Epidermal melanocyte (primary cell): Measurements from ENCODE around the gene EED.
"Not testable (repeated sequence)": the region's sequence is repeated elsewhere in the genome, so short reads cannot be mapped to it uniquely, and the experiment has no call there.

Source experiments
- DNase-seq: peaks from one replicate; pipeline ENCODE4 v3.0.0; 2011; ENCODE audit warnings: low spot score; ENCODE audit not compliant: insufficient read length

EED gene

DNA sequence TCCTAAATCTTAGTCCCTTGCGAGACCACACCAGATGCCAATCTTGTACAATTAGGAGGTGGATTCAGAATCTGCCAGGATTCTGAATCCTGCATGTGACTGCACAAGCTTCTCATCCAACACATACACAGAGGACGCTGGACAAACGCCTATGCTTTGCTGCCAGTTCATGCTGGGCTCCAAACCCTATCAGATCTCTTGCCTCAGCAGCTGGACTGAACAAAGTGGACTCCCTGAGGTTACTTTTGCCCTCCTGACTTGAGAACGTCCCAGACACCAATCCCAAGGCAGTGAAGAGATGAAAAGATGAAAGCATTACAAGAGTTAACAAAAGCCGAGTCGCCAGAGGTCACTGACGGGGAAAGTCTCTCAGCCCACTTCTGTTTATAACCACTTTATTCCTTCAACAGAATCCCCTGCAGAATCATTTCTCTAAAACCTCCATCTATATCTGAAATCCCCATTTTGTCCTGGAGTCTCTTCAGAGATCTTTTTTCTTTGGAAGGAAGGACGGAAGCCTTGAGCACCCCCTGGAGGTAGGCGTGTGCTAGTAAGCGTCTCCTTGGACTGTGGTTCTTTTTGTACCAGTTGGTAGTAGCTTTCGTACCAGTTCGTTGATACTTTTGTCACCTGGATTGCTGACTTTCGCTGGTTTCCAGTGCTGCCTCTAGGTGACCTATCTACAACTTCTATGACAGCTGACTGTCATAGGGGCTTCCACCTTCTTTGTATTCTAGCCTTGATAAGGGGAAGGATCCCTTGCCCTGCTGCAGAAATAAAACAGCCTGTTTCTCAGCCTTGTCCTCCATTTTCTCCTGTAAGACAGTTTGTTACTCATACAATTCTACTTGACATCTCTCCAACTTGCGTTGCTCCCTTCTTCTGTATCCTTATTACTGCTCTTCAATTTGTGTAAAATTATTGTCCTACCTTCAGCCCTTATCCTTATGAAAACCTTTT is 26.1 kb upstream of the EED start:
- DNase-seq: peak; percentile 83

DNA sequence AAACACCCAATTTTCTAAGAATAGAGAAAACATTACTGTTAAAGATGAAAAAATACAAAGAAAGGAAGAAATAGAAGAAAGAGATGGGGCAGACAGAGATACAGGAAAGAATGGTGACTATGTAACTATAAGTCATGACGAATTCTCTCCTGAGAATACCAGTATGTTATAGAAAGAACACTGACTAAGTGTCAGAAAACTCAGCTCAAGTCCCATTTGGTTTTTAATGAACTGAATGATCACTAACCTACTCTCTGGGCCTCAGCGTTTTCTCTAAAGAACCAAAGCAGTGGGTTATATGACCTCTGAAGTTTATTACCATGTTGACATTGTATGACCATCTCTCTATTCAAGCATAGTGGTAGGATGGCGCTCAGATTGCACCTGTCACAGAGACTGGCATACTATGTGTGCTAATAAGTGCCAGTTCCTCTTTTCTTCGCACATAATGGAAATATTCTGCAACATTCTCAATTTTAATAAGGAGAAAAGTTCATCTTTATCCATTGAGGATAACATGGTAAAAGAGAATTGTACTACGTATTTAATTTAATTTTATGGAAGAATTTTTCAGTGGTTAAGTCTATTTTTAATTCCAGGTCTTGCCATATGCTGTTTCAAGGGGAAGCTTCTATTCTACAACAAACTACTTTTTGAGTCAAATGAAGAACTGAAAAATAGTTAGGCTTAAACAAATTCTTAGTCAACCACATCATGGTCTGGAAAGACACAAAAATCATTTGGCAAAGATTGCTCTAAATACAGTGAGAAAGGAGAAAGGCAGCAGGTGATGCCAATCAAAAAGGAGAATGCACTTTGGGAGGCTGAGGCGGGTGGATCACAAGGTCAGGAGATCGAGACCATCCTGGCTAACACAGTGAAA is 25.0 kb upstream of the EED start:
- no peak for DNase-seq

DNA sequence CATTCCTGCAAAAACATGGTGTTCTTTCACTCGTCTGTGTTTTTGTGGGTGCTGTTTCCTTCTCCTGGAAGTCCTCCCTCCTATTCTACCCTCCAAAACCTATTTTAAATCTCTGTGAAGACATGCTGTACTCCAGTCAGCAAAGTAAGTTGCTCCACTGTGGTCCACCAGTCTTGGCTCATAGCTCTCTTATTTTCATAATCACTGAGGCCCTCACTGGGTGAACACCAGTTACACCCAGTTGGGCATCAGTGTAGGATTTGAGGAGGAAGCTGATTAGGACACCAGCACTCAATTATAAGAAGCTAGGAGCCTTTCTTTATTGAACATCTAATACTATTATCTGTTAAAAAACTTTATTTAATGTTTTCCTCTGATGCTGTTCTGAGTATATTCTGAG is 23.9 kb upstream of the EED start:
- DNase-seq: no peak

DNA sequence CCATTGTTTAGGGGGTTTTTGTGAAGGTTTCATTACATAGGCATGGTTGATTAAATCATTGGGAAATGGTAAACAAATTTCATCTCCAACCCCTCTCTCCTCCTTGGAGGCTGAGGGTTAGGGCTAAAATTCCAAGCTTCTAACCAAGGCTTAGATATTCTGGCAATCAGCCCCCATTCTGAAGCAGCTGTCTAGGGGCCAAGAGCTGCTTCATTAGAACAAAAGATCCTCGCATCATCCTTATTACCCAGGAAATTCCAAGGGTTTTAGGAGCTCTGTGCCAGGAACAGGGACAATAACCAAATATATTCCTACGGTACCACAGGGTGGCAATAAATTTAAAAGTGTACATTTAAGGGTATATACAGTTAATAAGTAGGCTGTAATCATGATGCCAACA is 22.5 kb upstream of the EED start:
- DNase-seq: no peak

DNA sequence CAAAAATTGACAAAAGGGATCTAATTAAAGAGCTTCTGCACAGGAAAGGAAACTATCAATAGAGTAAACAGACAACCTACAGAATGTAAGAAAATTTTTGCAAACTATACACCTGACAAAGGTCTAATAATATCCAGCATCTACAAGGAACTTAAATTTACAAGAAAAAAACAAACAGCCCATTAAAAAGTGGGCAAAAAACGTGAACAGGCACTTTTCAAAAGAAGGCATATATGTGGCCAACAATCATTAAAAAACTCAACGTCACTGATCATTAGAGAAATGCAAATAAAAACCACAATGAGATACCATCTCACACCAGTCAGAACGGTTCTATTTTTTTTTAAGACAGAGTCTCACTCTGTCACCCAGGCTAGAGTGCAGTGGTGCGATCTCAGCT is 20.0 kb upstream of the EED start:
- not testable (repeated sequence) for DNase-seq

DNA sequence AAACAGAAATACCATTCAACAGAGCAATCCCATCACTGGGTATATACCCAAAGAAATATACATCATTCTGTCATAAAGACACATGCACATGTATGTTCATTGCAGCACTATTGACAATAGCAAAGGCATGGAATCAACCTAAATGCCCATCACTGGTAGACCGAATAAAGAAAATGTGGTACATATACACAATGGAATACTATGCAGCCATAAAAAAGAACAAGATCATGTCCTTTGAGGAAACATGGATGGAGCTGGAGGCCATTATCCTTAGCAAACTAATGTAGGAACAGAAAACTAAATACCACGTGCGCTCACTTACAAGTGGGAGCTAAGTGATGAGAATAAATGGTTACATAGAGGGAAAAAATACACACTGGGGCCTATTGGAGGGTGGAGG is 19.2 kb upstream of the EED start:
- DNase-seq: not testable (repeated sequence)

DNA sequence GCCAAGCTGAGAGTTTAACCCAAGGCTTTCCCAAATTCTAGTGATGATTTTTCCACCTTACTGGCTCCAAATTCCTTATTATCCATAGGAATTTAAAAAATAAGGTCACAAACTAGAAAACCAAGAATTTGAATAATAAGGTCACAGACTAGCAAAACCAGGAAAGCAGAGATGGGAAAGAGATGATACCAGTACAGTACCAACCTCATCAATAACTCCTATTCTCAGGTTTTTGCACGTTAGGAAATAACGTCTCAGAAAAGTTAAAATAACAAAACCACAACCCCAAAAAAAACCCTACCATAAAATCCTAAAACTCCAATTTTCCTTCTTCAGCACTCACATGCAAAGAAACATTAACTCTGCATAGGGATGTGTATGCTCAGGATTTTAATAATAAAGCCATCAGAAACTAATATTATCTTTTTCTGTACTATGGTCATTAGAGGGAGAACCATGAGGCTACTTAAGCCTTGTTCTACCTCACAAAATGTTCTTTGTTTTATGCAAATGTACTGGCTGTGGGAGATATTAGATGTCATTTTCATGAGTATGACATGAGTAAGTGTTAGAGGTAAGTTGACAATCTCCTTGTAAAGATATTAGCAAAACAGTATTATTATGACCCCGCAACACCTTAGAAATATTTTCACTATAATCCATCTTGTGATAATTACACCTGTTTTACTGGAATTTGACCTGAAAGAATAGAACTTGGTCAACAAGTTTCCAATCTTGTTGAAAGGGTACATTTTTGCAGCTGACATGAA is 16.1 kb upstream of the EED start:
- no peak for DNase-seq

DNA sequence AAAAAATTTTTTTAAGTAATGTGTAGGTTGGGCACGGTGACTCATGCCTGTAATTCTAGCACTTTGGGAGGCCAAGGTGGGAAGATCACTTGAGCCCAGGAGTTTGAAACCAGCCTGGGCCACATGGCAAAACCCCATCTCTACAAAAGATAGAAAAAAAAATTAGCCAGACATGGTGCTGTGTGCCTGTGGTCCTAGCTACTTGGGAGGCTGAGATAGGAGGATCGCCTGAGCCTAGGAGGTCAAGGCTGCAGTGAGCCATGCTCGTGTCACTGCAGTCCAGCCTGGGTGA is 15.6 kb upstream of the EED start:
- not testable (repeated sequence) for DNase-seq

DNA sequence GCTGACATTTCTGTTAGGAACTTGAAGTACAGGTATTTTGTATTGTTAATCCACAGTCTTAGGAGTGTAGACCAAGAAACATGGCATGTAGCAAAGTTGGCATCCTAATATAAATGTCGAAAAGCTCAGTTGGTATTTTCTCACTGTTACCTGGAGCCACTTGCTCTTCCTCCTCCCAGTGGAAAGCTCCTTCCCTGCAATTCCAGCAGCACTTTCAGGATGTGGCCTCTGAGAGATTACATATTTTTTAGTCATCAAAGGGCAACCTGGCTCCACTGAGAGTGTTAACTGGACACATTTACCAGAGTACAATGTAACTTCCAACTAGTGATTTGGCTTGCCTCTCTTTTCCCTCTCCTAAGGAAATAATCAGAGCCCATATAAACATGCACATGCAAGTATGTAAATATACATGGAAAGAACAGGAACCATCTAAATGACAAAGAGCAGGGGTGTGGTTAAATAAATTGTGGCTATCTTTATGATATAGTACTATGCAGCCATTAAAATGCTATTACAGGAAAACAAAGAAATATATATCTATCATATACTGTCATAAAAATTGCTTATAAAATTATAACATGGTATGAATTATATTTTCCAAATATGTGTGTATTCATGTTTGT is 14.3 kb upstream of the EED start:
- no peak for DNase-seq

DNA sequence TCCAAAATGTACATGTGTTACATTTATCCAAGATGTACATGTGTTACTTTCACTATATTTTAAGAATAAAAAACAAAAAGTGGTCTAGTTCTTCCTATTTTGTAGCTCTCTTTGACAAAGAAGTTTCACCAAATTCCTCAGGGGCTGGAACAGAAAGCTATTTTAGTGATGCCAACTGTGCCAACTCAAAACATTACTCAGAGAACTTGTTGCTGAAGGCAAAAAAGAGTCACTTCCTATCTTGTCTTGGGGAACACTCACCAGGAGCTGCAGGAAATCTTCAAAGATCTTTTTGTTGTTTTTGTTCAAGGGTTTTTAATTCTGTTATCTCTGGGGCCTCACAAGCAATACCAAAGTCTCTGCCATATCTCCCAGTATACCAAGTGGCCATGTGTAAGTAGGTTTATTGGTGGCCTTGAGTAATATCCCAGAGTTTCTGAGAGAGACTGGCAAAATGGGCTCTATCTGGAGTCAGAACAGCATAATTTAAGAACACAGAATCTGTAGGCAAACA is 13.6 kb upstream of the EED start:
- DNase-seq: no peak

DNA sequence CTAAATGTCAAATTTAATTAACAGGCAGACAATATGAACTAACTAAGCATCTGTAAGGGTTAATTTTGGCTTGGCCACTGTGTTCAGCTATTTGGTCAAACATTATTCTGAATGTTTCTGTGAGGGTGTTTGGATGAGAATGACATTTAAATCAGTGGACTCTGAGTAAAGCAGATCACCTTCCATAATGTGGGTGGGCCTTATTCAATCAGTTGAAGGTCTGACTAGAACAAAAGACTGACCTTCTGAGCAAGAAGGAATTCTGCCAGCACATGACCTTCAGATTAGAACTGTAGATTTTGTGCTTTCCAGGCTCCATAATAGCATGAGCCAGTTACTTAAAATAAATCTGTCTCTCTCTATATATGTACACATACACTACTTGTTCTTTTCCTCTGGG is 12.0 kb upstream of the EED start:
- no peak for DNase-seq

DNA sequence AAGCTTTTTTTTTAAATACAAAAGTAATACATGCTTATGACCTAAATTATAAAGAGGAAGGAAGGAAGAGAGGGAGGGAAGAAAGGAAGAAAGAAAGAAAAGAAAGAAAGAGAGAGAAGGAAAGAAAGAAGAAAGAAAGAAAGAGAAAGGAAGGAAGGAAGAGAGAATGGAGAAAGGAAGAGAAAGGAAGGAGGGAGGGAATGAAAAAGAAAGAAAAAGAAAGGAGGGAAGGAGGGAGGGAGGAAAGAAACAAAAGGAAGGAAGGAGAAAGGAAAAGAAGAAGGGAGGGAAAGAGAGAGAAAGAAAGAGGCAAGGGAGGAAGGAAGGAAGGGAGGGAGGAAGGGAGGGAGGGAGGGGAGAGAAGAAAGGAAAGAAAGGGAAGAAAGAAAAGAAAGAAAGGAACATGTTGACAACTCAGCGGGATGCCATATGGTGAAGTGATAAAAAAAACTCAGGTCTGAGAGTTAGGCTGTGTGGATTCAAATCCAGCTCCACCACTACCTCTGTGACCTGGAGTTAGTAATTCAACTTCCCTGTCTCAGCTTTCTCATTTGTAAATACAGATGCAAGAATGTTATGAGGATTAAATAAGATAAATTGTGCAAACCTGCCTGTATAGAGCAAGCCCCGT is 9.6 kb upstream of the EED start:
- no peak for DNase-seq

DNA sequence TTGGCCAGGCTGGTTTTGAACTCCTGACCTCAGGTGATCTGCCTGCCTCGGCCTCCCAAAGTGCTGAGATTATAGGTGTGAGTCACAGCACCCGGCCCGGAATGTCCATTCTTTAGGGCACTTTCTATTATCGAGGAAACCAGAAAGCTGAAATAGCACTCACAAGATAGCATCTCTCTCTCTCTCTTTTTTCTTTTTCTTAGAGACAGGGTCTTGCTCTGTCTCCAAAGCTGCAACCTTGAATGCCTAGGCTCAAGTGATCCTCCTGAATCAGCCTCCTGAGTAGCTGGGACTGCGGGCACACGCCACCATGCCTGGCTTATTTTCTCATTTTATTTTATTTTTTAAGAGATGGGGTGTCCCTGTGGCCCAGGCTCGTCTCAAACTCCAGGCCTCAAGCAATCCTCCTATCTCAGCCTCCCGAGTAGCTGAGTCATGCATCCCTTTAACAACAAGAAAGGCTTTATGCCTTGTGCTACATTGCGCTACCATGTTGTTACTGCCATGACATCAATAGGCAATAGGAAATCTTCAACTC is 7.2 kb upstream of the EED start:
- no peak for DNase-seq

DNA sequence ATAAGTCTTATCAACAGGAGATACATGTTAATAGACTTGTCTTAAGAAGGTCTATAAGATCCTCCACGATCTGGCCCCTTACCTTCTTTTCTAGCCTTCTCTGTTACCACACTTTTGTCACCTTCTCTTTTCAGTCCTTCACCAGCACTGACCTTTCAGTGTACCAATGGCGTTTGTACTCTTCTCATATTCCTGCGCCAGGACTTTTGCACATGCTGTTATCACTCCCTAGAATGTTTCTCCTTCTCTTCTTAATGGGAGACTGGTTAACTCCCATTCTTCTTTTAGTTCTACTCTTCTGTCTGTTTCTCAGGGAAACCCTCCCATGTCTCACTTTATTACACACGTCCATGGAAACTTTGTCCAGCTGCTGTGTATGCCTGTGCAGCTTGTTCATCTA is 4.4 kb upstream of the EED start:
- DNase-seq: no peak

DNA sequence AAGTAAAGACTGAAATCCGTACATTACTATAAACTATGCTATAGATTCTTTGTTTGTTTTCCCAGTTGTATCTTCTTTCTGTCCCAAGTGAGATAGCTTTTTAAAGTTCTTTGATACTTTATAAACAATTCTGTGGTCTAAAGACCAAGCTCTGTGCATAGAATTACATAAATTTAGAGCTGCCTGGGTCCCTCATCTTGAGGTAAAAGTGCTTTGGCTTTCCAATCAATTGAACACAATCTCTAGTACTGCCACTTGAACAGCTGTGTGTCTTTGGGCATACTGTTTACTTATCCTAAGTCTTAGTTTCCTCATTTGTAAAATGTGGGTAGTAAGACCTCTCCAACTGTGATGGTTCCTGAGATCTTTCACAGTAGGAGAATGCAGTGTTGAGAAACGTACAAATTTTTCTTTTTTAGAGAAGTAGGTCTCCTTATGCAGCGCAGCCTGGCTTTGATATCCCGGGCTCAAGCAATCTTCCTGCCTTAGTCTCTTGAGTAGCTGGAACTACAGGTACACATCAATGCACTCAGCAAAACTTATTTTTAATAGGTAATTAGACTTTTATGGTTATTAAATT is 2.5 kb upstream of the EED start:
- DNase-seq: no peak

DNA sequence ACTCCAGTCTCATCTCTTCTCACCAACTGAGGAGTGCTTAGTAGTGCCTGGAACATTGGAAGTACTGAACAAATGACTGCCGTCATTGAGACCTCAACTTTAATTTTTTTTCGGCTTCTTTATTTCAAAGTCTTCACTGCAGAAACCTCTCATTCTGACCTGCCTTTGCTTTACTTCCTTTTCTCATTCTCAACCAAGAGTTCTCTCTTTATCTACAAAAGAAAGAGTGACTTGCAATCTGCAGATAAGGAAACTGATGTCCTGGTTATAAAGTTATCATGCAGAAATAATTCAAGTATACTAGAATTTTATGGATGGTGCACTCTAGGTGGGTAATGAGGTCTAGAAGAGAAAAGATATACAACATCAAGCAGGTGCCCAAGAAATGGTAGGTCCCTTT is 1.2 kb upstream of the EED start:
- no peak for DNase-seq

DNA sequence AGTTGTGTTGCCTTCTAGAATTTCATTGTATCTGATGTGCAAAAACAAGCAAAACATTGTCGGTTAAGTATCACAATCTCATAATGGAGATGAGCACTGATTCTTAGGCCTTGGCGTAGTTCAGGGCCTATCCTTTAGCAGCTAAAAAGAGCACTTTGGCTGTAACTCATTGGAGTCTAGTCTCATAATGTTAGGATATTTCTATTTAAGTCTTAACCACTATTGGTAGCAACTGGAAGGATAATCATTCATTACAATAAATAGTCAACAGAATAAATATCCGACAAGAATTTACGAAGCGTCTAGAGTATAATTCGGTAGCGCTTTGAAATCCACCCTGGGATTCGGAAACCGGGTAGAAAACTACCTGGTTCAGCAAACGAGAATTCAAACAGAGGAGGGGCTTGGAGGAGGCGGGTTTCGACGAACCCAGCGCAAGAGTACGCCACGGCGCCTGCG is 461 bp upstream of the EED start:
- DNase-seq: peak; percentile 81

DNA sequence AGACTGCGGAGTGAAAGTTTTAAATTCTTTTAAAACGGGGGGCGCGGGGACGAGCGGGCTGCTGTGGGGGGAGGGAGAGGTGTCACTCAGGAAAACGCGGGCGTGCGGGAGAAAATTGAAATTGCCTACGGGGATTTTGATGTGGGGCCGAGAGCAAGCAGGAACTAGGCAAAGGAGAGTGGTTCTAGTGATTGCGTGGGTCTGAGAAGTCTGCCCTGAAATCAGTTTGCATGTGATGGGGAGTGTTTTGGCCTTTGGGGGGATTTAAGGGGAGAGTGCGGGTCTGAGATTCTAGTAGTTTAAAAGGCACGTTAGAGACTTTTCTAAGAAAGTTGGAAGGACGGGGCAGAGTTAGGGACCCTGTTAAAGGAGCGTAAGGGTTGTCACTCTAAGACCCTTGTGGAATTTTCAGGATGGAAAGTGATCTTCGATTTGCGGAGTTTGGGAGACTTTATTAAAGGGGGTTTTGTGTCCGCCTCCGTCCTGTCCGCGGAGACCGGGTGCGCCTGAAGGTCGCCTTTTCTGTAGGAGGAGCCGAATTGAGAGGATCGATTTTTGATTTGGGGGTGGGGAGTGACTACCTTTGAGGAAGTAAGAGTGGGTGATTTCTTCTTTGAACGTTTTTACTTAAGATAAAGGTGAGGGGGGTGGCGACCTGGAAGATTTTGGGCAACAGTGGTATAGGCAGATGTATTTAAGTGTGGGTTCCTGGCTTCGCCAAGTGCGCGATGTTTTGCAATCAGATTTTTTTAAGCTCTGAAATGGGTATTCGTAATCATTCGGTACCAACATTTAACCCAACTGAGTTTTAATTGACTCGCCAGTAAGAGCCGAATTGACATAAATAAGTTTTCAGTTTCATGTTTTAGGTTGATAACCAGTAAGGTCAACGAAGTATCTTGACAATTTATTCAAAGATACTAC is 1.1 kb downstream of the EED start:
- no peak for DNase-seq

DNA sequence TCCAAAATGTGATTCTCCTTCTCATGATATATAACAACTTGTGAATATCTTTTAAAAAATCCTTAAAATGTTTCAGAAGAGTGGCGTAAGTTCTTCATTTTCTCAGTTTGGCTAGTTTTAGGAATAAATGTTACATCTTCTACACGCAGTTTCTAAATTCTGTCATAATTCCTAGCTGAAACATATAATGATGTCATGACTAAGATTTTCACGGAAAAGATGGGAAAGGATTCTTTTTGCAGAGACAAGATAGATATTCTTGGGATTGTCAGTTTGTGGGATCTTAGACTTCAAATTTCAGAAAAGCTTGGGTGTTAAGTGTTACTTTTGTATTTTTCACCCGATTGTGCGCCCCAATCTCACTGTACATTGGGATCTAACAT is 1.7 kb downstream of the EED start:
- DNase-seq: no peak
